ENCODE results near the gene ATXN1.
"Not testable (repeated sequence)": the region's sequence is repeated elsewhere in the genome, so short reads cannot be mapped to it uniquely, and the experiment has no call there.

Gene ATXN1

DNA sequence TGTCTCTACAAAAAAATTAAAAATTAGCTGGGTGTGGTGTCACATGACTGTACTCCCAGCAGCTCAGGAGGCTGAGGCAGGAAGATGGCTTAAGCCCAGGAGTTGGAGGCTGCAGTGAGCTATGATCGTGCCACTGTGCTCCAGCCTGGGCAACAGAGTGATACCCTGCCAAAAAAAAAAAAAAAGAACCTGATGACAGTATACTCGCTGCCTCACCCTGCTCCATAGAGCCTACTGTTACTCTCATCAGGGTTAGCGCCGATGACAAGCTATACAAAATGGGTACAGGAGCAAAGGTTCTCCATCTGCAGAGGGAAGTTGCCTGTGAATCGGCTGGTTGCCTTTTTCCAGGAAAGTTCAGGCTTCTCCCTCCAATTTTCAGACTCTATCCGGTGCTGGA lies 469.5 kb downstream of the ATXN1 start:
- no peak for DNase-seq

DNA sequence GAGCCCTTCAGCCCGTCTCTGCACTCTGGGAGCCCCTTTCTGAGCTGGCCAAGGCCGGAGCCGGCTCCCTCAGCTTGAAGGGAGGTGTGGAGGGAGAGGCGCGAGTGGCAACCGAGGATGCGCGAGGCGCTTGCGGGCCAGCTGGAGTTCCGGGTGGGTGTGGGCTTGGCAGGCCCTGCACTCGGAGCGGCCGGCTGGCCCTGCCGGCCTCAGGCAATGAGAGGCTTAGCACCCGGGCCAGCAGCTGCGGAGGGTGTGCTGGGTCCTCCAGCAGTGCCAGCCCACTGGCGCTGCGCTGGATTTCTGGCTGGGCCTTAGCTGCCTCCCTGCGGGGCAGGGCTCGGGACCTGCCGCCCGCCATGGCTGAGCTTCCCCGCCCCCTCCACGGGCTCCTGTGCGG lies 473.1 kb downstream of the ATXN1 start:
- no peak for DNase-seq

DNA sequence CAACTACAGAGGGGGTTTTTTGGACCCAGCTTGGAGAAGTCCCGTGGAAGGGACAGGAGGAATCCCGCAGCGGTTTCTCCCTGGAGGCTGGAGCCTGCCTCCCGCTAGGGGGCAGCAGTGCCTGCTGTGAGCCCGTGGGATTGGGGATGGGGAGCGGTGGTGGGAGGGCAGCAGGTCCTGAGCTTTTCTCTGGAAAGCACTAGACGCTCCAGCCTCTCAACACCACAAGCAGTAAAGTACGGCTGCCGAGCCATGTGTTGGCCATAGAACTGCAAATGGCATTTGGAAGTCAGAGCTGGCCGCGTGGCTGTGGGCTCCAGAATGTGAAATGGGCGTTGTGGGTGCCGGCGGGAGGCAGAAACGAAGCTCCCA lies 475.1 kb downstream of the ATXN1 start:
- no peak for DNase-seq

DNA sequence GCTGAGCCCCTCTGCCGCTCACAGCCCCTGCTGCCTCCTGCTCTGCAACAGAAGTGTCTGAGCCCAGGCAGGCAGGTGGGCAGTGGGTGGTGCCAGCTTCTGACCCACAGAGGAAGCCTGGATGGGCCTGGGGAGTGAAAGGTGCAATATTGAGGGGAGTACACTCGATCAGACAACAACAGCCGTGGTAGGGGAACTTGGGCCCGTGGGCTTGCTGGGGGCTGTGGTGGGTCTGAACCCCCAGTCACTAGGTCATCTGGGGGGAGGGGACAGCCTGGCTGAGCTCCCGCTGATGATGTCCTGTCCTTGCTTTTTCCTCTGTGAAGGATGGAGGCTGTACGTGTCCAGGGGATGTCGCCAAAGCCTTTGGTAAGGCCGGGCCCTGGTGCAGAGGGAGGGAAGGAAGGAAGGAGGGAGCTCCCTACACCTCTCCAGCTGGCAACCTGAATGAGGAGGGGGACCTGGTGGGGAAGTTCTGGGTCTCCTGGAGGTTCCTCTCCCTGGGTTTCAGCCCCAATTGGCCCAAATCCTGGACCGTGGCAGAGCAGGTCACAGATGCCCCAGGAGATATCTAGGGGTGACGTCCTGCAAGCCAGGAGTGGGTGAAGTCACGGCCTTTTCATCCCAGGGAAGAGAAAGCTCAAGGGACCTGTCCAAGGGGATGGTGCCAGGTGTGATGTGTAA lies 475.7 kb downstream of the ATXN1 start:
- no peak for DNase-seq

DNA sequence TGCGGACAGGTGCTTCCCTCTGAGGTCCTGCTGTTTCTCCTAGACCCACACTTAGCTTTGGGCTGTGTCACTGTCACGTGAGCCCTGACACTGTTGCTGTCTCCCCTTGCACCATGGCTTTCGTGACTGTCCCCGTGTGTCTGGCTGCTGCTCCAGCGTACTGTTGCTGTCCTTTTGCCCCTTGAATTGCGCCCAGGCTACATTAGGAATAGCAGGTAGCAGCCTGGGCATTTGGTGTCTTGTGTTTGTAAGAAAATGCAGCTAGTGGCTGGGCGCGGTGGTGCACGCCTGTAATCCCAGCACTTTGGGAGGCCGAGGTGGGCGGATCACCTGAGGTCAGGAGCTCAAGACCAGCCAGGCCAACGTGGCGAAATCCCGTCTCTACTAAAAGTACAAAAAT lies 476.8 kb downstream of the ATXN1 start:
- DNase-seq, result no peak

DNA sequence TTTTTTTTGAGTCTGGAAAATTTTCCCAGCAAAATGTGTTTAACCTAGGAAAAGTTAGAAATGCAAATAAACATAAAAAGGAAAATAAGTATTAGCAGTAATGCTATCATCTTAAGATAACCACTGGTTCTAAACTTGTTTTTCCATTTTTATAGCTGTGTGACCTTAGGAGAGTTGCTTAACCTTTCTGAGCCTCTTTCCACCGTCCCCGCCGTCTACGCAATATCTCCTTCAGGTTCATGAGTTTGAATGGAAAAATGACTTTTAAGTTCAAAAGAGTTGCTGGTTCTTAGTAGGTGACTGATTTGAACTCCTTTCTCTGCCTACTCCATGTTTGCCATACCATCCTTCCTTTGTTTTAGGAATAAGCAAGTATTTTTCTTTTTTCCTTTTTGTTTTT lies 478.9 kb downstream of the ATXN1 start:
- DNase-seq, result no peak

DNA sequence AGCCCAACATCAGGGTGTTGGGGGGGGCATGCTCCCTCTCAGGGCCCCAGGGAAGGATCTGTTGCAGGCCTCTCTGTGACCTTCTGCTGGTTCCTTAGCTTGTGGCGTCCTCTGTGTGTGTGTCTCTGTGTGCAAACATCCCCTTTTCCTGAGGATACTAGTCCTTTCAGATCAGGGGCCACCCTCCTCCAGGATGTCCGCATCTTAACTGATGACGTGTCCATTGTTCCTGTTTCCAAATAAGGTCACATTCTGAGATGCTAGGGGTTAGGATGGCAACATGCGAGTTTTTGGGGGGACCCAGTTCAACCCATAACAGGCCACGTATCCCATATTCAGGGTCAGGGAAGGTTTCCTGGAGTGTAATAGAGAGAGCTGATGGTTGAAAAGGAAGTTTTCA lies 482.0 kb downstream of the ATXN1 start:
- DNase-seq, result no peak

DNA sequence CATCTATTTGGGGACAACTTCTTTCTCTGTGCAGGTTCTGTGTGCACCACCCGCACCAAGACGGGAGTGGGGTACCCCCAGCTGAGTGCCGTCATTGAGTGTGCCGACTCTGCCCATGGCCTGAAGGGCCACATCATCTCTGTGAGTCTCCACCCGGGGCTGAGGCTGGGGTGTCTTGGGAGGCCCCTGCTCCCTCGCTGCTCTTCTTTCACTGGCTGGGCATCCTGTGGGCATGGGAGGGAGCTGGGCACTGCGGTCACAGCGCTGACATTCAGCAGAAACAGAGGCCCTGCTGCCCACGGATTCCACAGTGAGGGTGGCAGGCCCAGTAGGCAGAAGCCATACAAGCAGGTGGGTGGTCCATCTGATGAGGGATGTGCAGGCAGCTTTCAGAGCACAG lies 482.5 kb downstream of the ATXN1 start:
- DNase-seq, result no peak

DNA sequence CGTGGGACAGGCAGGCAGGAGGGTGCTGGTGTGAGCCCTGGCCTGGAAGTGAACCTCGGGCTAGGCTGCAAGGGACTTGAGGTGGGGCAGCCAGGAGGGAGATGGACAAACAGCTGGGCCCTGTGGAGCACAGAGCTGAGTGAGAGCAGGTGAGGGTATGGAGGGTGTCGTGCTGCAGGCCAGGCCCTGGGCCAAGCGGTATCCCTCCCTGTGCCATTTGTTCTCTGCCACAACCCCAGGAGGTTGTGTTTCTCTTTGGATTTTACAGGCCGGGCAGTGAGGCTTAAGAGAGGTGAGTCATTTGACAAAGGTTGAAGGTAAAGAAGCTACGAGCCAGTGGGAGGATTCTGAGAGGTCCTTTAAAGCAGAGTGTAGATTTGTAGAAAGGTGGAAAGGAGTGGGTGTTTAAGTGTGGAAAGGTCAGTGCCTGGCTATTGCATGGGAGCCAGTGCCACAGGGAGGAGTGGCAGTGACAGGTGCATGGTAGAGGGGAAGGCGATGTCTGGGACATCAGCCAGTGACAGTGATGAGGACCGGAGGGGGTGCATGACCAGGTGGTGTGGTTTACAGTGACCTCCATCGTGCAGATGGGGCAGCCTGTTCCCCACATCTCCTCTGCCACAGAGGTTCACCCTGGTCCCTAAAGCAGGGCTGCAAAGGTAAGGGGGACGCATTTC lies 483.1 kb downstream of the ATXN1 start:
- DNase-seq, result no peak

DNA sequence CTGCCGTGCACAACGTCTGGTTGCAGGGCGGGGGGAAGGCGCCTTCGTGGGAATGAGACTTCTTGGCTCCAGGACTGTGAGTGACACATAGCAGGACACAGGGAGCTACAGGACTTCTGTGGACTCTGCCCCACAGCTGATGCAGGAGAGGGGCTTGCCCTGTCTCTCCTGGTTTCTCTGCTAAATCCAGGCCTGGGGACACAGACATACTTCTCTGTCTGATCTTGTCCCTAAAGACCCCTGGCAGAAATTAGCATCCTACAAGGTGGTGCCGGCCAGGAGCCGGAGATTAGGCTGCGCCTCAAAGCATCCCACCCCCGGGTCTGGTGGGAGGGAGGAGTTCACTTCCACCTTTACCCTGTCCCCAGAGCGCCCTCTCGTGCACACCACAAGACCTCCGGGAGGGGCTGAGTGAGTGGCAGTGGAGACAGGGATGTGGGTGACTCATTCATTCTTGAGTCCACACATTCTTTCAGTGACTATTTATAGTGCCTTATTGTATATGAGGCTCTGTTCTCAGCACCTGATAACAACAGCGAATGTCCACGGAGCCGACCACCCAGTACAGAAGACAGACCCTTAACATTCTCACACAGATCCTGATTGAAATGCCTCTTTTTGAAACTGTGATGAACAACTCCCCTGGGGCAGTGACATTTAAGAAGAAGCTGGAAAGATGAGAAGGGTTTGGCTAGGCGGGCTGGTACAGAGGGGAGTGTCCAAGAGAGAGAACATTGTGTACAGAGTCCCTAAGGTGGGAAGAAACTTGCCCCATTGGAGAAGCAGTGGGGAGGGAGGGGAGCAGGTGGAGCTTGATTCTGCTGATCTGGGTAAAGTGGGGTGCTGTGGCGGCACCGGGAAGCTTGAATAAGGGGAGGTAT lies 483.9 kb downstream of the ATXN1 start:
- no peak for DNase-seq

DNA sequence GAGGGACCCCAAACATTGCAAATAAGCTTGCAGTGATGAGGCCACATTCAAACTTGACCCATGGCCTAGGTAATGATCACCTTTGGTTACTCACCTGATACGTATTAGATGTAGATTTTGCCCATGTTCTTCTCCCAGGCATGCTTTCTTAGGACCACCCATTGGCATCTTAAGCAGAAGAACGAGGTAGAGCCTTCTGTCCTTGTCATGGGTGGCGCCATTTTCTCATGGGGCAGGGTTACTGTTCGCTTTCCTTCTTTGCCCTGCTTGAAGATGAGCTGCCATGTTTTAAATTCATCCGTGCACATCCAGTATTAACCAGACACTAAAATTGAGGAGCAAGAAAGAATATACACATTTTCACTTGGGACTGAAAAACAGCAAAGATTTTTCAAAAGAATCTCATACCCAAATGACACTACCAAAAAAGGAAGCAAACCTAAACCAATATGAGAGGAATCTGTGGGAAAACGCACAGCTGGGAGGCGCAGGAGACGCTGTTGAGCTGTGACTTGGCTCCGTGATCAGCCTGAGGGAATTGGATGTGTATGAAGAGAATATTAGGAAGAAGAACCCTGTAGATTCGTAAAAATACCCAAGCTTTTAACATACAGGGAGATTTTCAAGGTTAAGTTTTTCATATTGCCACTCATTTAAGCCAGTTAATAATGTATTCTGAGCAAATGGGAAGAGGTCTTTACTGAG lies 486.2 kb downstream of the ATXN1 start:
- no peak for DNase-seq

DNA sequence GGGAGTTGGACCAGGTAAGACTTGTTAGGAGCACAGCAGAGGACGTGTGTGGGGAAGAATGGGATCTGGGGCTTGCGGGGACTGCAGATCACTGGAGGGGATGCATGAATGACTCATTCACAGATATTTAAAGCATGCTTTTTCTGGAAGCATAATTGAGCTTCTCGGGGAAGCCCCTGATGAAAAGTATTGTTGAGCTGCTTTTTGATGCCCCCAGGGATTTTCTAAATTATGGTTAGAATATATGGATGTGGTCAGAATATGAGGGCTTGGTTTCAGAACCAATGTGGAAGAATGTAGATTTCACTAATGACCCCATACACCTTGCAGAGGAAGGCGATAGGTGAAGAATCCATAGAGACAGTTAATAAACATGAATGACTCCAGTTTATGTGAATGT lies 486.8 kb downstream of the ATXN1 start:
- no peak for DNase-seq

DNA sequence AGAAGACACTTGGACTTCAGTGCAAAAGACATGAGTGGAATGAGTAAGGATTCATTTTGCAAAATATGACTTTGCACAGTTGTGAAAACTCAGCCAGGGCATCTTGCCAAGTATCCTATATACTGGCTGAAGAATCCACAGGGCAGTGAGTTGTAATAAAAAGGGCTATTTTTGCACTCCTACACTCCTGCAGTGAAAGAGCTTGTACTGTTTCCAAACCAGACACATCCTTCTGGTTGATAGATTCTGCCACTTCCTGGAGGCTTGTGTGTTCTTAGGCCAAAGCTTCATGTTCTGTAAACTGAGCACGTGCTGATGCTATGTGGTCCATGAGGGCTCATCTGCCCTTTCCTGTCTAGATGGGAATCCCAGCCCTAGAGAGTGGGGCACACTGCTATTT lies 488.0 kb downstream of the ATXN1 start:
- DNase-seq, result no peak

DNA sequence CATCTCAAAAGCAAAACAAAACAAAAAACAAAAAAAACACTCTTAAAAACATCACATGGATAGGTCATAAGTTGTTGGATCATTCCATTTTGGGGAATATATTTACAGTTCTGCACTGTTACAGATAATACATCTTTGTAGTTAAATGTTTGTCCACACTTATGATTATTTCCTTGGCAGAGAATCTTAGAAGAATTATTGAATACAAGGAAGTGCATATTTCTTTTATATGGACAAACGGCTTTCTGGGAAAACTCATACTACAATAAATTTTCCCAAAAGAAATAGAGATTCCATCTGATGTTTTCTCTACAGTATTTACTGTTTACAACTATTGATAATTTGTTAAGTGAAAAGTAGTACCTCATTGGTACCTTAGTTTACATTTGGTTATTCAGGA lies 489.1 kb downstream of the ATXN1 start:
- DNase-seq, result no peak

DNA sequence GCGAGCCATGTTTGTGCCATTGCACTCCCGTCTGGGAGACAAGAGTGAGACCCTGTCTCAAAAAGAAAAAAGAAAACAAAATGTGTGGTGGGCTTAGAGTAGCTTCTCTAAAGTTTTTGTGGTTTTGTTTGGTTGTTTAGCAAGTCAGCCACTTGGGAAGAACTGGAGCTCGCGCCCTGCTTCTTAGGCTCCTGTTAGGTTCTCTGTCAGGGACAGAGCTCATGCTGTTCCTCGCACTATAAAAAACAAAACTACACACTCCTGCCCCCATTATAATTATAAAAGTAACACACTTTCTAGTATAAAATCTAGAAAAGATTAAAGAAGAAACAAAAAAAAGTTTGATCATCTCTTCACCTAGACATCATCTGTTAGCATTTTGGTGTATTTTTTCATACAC lies 489.8 kb downstream of the ATXN1 start:
- DNase-seq, result no peak

DNA sequence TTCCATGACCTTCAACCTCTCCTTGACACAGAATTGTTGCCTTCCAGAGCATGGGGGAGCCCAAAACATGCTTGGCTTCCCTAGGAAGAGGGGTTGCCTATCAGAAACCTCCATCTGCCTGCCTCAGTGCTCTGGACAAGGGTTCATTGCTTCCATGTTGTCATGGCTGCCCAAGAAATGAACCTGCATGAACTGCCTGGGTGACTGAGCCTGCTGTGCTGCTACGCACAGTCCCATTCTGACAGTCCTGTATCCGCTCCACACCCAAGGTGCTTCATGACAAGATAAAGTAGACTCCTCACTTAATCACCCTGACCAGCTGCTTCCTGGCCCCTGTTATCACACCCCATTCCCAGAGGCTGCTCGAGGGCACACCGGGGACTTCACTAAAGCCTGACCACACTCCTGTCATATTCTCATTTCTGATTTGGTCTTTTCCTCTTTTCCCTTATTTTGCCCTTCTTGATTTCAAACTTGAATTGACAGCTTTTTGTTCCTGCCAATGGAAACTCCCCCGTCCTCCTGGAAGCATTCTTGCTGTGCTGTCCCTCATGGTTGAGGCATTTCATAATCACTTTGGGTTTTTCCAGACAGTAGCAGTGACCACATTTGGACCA lies 491.0 kb downstream of the ATXN1 start:
- DNase-seq, result no peak

DNA sequence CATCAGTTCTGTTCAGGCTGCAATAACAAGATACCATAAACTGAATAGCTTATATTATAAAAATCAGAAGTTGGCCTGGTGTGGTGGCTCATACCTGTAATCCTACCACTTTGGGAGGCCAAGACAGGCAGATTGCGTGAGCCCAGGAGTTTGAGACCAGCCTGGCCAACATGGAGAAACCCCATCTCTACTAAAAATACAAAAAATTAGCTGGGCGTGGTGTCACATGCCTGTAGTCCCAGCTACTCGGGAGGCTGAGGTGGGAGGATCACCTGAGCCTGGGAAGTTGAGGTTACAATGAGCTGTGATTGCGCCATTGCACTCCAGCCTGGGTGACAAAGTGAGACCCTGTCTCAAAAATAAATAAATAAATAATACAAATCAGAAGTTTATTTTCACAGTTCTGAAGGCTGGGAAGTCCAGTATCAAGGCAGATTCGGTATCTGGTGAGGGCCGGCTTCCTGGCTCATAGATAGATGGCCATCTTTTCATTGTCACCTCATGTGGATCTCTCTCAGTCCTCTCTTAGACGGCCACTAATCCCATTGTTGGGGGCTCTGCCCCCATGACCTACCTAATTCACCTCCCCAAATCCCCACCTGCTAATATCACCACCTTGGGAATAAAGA lies 491.7 kb downstream of the ATXN1 start:
- DNase-seq, result not testable (repeated sequence)

DNA sequence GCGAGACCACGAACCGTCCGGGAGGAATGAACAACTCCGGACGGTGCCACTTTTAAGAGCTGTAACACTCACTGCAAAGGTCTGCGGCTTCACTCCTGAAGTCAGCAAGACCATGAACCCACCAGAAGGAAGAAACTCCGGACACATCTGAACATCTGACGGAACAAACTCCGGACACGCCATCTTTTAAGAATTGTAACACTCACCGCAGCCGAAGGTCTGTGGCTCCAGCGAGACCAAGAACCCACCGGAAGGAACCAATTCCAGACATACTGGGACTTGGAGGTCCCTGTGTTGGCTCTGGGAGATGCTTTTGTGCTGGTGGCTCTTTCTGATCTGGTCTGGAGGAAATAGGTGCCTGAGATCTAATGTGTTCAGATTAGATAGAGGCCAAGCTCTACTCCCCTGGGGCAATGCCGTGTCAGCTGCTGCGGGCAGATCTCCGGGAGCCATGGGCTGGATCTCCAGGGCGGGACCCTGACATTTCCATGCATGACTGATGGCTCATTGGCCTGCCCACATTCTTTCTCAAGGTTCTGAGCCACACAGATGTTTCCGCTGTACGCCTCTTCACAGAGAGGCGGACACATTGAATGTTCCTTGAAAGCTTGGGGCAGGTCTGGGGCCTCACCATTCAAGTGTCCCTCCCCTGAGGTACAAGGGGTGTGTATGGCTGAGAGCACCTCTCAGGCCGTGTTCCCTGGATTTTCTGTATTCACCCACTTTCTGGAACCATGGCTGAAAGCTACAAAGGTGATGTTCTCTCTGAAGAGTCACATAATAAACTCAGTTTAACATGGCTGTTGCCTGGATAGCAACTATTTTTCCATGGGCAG lies 493.6 kb downstream of the ATXN1 start:
- DNase-seq, result no peak

DNA sequence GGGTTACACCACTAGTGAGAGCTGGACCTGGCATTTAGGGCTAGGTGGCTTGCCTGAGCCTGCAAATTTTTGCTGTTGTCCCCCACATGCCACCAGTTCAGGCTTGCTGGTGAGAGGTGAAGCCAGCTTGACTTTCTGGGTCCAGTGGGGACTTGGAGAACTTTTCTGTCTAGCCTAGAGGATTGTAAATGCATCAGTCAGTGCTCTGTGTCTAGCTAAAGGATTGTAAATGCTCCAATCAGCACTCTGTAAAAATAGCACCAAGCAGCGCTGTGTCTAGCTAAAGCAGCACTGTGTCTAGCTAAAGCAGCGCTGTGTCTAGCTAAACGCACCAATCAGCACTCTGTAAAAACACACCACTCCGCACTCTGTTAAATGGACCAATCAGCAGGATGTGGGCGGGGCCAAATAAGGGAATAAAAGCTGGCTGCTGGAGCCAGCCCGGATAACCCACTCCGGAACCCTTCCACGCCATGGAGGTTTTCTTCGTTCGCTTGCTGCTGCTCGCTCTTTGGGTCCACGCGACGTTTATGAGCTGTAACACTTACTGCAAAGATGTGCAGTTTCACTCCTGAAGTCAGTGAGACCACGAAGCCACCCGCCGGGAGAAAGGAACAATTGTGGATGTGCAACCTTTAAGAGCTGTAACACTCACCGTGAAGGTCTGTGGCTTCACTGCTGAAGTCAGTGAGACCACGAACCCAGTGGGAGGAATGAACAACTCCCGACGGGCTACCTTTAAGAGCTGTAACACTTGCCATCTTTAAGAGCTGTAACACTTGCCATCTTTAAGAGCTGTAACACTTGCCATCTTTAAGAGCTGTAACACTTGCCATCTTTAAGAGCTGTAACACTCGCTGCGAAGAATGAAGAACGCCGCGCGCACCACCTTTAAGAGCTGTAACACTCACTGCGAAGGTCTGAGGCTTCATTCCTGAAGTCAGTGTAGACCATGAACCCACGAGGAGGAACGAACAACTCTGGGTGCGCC lies 495.6 kb downstream of the ATXN1 start:
- no peak for DNase-seq

DNA sequence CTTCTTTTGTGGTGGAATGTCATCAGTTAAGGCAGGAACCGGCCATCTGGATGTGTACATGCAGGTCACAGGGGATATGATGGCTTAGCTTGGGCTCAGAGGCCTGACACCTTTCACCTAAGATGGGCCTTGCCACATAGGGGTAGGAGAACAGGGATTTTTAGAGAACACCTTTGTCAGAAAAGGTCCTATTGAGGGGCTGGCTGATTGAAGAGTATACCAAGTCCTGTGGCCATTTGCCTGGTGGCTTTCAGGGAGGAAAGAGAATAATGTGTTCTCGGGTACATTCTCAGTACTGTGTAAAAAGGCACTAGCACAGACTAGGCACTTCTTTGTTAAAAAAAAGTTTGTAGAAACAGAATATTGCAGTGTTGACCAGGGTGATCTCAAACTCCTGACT lies 496.5 kb downstream of the ATXN1 start:
- no peak for DNase-seq
